HG03571 (cell line): Measurements from ENCODE around the gene ELMO1.
"Not testable (repeated sequence)": the region's sequence is repeated elsewhere in the genome, so short reads cannot be mapped to it uniquely, and the experiment has no call there.

Experiments used
- ATAC-seq: cut with Tn5 transposase; IDR thresholded peaks from one replicate; pipeline ENCODE4 v1.9.1; 2021; ENCODE audit not compliant: unreplicated experiment

The ELMO1 gene

DNA sequence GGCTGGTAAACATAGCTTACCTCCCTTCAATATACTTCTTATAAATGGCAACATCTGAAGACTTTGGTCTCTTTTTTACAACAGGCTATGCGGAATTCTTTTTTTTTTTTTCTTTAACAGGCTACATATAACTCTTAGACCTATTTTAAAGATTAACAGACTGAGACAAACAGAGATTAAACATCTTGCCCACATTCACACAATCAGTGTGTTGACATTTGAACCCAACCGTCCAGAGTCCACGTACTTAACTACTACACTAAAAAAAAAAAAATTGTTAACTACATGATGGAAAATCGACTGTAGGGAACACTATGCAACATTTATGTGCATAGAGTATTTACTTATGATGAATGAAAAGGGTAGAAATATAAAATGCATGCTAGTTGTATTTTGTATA is 298.5 kb downstream of the ELMO1 start:
- ATAC-seq: no peak

DNA sequence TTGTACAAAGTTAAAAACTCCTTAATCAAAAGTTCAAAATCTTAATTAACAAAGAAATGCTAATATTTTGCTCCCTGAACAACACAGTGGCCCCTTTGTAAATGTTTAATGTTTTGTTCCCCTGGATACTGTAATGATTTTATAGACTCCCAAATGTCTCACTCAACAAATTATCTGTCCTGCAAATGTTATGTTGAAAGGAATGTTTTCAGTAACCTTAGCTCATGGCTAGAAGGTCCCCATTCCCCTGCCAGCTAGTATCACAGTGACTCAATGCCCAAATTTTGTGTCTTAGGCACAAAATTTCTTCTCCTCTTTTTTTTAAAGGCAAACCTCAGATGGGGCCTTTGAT is 298.9 kb downstream of the ELMO1 start:
- no peak for ATAC-seq

DNA sequence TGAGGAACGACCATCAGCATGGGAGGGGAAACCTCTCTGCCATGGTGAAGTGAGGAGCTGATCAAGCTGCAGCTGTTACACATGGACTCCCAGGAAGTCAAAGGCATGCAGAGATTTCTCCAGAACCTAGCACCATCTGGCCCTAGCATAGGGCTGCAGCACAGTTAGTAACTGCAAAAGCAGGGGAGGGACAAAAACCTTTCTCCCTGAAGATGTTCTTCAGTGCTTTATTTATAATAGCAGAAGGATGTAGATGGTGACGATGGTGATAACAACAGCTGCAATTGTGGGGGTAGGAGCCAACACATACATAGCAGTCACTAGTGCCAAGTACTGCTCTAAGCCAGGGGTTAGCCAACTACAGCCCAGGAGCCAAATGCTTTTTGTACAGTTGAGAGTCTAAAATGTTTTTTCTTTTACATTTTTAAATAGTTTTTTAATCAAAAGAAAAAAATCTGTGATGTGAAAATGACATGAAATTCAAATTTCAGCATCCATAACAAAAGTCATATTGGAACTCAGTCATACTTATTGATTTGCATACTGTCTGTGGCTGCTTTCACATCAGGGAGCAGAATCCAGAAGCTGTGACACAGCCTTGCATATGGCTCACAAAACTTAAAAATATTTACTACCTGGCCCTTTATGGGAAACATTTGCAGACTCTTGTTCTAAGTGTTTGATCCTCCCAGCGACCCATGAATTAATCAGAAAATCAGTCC is 299.5 kb downstream of the ELMO1 start:
- no peak for ATAC-seq

DNA sequence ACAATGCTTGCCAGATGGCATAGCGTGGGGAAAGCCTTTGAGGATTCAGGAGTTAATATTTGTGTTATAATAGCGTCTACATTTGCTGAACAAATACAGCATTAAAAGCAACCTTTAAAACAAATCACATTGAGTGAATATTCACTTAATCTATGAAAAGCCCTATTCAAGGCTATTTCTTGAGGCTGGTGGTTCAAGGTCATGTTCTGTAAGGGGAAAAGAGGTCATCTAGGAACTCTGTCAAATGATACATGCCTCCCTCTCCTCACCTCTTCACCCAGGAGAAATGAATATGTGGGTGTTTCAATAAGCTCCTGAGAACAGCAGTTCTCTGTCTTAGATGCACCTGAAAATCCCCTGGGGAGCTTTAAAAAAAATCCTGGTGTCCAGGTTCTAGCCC is 303.0 kb downstream of the ELMO1 start:
- ATAC-seq: no peak

DNA sequence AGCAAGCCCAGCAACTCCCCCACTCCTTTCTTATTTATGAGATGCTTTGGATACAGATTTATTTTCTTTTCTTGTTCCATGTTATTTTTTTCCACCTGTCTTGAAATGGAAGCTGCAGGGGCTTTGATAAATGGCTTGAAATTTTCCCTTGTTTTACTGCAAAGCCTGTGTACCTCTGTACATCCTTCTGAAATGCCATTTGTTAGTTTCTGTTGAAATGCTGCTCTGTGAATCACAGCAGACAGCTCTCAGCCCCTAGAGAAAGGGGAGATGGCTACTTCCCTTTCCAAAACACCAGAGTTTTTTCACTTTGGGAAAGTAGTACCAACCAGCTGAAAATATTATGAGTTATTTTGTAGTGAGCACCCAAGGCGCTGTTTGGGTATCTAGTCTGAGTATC is 304.2 kb downstream of the ELMO1 start:
- no peak for ATAC-seq

DNA sequence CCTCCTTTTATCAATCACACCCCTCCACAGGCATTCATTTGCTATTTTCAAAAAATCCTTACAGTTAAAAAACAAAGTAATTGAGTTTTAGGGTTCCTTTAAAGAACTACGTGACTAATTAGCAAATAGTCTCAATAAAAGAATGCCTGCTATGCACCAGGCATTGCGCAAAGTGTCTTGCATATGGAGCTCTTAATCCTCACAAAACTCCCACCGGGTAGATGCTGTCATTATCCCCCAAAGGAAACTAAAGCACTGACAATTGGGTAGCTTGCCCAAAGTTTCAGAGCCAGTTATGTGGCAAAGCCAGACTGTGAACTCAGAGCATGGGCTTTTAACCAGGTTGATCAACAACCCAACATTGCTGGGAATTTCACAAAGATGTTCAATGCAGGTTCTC is 305.7 kb downstream of the ELMO1 start:
- ATAC-seq: no peak

DNA sequence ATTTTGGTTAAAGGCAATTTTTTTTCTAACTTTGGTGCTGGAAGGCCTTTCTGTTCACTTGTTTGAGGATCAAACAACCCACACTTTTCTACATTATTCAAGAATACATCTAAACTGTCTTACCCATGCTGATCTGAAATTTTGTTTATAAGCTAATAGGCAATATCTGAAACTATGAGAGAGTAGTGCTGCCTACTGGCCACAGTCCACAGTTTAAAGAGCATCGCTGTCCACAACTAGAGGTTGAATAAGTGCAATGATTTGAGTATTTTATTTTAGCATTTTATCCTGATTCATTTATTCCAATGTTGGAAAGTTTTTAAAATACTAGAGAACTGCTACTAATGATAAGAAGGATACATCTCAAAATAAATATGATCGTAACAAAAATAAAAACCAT is 306.9 kb downstream of the ELMO1 start:
- no peak for ATAC-seq

DNA sequence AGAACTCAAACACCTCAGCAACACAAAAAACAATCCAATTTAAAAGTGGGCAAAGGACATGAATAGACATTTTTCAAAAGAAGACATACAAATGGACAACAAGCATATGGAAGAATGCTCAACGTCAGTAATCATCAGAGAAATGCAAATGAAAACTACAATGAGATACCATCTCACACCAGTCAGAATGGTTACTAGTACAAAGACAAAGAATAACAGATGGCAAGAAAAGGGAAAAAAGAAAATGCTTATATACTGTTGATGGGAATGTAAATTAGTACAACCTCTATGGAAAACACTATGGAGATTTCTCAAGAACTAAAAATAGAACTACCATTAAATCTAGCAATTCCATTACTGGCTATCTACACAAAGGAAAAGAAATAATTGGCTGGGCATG is 314.8 kb downstream of the ELMO1 start:
- not testable (repeated sequence) for ATAC-seq

DNA sequence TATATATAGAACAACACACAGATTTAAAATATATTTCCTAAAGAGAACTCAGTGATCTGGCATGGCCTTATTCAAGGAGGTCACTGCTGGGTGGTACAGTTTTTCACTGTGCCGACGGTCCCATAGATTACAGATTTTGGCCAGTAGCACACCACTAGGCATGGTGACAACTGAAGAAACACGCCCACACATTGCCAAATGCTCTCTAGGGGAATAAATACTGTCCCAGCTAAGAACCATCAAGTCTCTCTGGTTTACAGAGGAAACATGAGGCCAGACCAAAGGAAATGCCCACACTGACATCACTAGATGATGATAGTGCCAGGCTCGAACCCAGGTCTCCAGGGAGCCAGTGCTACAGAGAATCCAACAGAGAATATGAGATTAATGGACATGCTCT is 316.8 kb downstream of the ELMO1 start:
- ATAC-seq: no peak

DNA sequence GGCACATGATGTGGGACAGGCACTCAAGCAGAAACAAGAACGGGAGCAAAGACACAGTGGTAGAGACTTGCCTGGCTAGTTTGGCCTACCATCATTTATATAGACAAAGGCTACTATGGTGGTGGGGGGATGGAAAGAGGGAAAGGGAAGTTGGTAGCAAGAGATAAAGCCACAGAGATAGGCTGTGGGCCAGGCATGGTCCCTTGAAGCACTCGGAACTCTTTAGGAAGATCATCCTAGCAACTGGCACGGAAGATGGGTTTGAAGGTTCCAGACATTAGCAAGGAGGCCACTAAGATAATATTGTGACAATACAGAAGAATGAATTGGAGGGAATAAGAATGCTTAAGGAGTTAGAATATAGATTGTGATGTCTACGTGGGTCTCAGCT is 319.6 kb downstream of the ELMO1 start:
- no peak for ATAC-seq

DNA sequence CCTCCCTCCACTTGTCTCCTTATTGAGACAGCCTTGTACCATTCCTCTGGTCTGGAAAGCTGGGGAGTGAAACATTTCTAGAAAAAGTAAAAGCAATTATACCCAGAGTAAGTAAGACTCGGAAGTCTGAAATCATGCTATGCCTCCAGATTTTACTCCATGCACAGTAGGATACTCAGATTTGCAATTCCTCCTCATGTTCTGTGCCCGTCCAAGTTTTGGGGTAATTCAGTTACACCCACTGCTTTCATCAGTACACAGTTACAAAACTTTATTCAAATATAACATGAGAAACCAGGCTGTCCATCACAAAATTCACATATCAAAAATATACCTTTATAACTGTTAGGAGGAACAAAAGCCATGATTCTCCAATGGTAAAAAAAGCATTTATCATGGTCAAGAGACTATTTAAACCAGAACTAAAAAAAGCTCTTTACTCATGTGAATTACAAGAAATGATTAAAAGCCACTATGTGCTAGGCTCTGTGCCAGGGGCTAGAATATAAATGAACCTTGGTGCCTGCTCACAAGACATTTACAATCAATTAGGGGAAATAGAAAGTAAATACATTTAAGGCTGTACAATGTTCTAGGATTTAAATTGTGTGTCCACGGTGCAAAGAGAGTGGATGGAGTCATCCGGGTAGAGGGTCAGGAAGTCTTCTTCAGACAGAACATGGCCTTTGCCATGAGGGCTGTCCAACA is 320.2 kb downstream of the ELMO1 start:
- ATAC-seq: no peak

DNA sequence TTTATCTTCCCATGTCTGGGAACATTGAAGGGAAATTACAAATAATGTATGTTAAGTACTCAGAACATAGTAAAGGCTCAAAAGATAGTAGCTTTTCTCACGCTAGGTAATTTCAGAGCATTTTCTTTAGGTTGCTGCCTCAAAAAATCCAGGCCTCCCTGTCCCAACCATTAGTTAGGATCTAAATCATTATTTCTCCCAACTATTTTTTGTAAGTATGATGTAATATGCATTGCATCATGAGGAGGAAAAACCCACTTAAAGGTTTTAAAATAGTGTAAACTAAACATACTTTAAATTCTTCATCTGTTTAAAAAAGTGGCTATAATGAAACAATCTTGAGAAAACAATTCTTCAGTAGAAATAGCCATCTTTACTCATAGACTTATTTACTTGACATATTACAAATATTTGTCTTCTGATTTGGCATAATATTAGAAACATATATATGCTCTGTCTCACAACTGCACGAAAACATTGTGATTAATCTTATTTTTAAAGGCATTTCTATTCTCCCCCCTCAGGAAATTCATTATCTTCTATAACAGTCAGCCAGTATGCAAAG is 329.3 kb downstream of the ELMO1 start:
- no peak for ATAC-seq

DNA sequence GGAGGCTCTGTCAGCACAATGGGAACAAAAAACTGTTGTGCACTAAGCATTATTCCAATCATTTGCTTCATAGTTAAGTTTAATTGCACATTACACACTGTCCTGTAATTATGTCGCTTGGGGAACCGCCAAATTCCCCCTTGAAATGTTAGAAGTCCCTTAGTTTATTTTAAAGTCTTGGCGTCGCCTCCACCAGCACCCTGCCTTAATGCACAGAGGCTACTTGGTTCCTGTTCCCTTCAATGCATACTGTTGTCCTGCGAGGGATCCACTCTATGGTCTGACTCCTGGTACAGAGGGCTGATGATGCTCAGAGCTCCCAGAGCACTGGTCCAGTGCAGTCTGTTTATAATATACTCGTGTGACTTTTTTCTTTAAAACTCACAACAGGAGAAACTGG is 330.7 kb downstream of the ELMO1 start:
- ATAC-seq: no peak

DNA sequence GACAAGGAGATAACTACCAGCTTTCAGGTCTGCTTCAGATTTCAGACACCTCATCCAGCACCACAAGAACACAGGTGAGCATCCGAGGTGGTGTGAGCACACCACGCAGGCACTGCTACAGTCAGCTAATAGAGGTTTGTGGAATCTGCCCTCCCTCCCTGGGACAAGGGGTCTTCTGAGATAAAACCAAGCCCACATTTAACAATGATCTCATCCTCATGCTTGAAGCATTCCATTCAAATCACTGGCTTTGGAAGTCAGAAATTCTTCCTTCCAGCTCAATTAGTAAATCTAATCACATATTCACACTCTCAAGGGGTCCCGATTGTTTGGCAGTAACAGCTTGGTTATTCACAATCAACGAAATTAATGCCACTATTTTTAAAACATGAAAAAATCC is 331.4 kb downstream of the ELMO1 start:
- ATAC-seq: no peak

DNA sequence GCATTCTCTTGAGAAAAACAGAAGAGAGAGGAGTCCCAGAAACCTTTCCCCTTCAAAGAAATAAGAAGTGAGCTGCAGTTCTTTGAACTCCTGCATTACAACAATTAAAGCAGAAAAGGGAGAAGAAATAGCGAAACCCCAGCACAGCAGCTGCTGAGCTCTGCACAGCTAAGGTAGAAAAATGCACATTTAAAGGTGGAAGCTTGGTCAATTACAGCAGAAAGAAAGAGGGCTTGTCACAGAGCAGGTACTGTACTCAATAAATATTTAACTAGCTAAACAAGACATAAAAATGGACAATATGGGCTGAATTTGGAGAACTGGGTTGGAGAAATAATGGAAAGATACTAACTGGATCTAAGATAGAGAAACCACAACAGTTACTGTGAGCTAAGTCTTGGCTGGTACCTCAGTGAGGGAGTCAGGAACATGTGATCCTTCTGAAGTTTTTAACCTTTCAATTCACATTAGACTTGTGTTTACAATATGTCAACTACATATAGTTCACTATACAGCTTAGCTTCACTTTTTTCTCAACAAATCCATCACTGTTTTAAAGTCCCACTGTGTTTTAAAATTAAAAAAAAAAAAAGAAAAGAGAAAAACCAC is 332.5 kb downstream of the ELMO1 start:
- ATAC-seq: no peak

DNA sequence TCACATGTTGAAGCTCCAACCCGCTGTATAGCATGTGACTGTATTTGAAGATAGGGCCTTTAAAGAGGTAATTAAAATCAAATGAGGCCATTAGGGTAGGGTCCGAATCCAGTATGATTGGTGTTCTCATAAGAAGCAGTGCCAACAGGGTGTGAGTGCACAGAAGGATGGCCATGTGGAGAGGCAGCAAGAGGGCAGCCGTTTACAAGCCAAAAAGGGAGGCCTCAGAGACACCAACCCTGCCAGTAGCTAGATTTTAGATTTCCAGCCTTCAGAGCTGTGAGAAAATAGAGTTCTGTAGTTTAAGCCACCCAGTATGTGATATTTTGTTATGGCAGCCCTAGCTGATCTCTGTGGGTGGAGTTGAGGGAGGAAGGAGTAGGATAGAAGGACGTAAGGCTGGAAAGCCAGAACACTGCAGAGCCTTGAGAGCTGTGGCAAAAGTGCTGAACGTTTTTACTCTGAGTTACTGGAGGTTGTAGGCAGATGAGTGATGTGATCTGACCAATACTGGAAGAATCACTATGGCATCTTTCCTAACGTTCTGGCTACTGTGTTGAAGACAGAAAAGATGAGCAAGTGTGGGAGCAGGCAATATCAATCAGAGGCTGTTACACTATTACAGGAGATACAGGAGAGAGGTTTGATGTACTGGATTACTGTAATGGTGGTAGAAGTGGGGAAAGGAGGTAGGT is 334.9 kb downstream of the ELMO1 start:
- no peak for ATAC-seq

DNA sequence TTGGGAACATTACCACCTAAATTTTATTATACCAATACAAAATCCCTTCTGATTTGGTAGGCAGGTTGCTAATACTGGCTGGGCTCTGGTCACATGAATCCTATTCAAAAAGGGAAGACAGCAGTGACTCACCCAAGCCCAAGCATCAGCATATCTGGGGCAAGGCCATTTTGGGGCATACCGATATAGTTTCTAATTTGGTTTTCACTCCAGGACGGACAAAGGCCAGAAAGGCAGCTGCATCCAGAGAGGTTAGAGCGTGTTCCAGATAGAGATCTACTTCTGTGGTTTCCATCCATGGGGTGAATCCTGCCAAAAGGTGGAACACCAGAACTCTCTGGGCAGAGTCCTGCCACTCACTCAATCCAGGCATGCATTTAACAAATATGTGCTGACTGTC is 335.8 kb downstream of the ELMO1 start:
- no peak for ATAC-seq

DNA sequence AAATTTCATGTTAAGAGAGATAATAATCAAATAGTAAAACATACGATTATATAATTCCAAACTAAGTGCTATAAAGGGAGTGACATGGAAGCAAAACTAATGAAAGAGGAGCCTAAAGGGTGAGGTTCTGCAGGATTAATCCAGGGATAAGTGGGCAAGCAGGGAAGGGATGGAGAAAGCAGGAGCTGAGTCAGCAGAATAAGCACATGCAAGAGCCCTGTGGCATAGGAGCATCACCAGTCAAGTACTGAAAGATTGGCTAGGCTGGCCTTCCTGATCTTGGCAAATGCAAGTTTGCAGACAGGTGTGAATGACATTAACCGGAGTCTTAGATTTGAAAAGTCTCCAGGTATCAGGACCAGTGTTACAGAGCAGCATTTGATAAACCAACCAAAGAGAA is 336.4 kb downstream of the ELMO1 start:
- no peak for ATAC-seq

DNA sequence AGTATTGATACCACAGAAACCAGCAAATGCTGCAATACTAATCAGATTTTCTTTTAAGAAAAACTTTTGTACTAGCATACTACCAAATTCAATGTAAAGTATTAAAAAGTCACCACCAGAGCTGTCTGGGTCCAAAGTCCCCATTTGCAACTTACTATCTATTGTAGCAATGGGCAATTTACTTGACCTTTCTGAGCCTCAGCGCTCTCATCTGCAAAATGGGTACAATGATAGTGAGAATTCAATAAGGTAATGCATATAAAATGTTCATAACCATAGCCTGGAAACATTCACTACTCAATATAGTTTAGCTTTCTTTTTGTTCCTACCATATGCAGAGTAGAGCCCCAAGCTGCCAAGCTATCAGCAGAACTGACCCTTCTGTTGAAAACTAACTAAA is 337.2 kb downstream of the ELMO1 start:
- no peak for ATAC-seq

DNA sequence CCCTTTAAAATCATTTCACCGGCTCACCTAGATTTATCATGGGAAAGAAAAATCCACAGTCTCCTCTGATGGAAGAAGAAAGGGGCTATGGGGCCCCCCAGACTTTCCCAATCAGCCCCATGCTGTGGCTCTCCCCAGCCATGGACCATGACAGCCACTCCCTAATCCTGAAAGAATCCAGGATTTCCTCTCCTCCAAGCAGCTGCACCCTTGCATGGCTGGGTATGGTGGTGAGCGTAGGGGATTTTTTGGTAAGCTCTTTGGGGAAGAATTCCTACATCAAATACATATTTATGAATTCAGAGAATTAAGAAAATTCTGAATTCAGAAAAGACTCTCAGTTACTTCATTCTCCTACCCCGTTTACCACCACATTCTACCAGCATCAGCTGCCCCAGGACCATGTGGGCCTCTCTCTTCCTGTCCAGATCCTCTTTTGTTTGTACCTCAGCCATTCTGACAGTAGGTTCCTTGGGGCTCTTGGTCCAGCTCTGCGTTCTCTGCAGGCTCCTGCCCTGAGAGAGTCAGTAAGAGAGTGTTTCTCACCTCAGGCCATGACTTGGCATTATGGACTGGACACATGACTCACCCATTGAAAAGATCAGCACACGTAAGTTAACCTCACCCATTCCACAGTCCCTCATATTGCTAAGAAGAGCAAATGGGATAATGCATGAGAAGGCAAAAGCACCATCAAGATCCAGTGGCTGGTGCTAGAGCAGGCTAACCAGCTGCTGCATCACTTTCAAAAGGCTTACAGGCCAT is 337.8 kb downstream of the ELMO1 start:
- ATAC-seq: no peak

DNA sequence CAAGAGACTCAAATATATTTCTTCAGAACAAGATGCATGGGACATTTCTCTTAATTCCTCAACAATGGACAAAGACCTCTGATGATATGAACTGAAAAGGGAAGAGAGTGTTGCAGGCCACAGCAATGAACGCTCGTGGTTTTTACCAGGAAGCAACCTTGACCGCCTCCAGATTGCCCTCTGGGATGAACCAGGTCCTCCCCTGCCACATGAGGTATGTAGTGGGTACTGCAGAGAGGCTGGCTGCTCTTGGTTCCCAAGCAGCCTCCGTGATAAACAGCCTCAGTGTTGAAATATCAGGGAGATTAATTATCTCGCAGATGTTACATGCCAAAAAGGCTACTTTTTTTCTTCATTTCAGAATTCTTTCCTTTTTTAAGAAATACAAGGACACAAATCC is 338.8 kb downstream of the ELMO1 start:
- ATAC-seq: no peak
